Measurements from ENCODE around the gene DNAH8.

The DNAH8 gene

GRCh38 chr6:39079197-39080125 is 364.4 kb downstream of the DNAH8 start:
- no peak for FAIRE-seq
